Panc1 (cell line): ENCODE results near the gene RFT1. TPM values are rescaled to one million over a fixed set of nuclear protein-coding genes. Genes with fewer than 3 reads are reported as not detected.

Experiments
- ATAC-seq: fragments of 200-7000 bp; cut with Tn5 transposase; 2 replicates; pipeline ENCODE4 v1.9.1; 2020; ENCODE audit warnings: mild to moderate bottlenecking, moderate library complexity
- BruUV-seq: library from RNA; stranded (reverse); fragments of 400-500 nt; replicated peaks from 2 replicates; lab custom pipeline; 2021; lab: Mats Ljungman, UMichigan
- CTCF ChIA-PET: fragments of 300-600 bp; sonication (Branson Sonifier 250); formaldehyde crosslinking; loops from one replicate; lab custom pipeline; 2022; ENCODE audit warnings: antibody characterized with exemption; lab: Charles Lee
- POLR2A ChIA-PET: fragments of 300-600 bp; sonication (Branson Sonifier 250); formaldehyde crosslinking; loops from one replicate; lab custom pipeline; 2022; ENCODE audit warnings: antibody characterized with exemption; lab: Charles Lee
- DNase-seq: peaks from one replicate; pipeline ENCODE4 v3.0.0-alpha.2; 2010; ENCODE audit warnings: low read depth, low spot score
- H3K27ac ChIP-seq: 2 replicates; pipeline ENCODE4 v1.5.1; 2011; ENCODE audit warnings: mild to moderate bottlenecking, low read length, inconsistent platforms
- H3K27me3 ChIP-seq: fragments of 200-500 bp; sonication (Bioruptor generic); 2 replicates; pipeline ENCODE4 v1.6.0; 2014; ENCODE audit warnings: low read length, inconsistent platforms; ENCODE audit not compliant: control insufficient read depth, insufficient read depth
- H3K36me3 ChIP-seq: fragments of 200-500 bp; sonication (Bioruptor generic); 2 replicates; pipeline ENCODE4 v1.5.1; 2014; ENCODE audit warnings: inconsistent platforms, mild to moderate bottlenecking, low read length, moderate library complexity; ENCODE audit not compliant: control insufficient read depth, insufficient read depth
- H3K4me1 ChIP-seq: 2 replicates; pipeline ENCODE4 v1.5.1; 2011; ENCODE audit warnings: inconsistent platforms, mild to moderate bottlenecking, low read length, moderate library complexity; ENCODE audit not compliant: control insufficient read depth, insufficient read depth
- H3K4me3 ChIP-seq, 2 experiments: 2 replicates each; pipeline ENCODE4 v1.5.1; 2011 to 2012; ENCODE audit warnings: low read depth in 2 of 2, low read length in 2 of 2, mild to moderate bottlenecking in 2 of 2, inconsistent platforms in 1 of 2, moderate library complexity in 1 of 2
- H3K9me3 ChIP-seq: fragments of 200-500 bp; sonication (Bioruptor generic); 2 replicates; pipeline ENCODE4 v1.5.1; 2014; ENCODE audit warnings: low read depth, mild to moderate bottlenecking, inconsistent platforms, low read length, moderate library complexity; ENCODE audit not compliant: control insufficient read depth, insufficient read depth
- CTCF ChIP-seq: fragments of 450-650 bp; IDR thresholded peaks from 2 replicates; pipeline ENCODE4 v1.5.1; 2017; ENCODE audit warnings: mild to moderate bottlenecking
- POLR2AphosphoS5 ChIP-seq: IDR thresholded peaks from 2 replicates; pipeline ENCODE4 v1.6.1; 2012; ENCODE audit warnings: mild to moderate bottlenecking, low read depth, low read length, moderate library complexity
- REST ChIP-seq, 2 experiments: IDR thresholded peaks; 2 replicates each; pipeline ENCODE4 v1.6.1; 2011 to 2012; ENCODE audit warnings: low read depth in 2 of 2, control low read depth in 1 of 2, low read length in 1 of 2, mild to moderate bottlenecking in 1 of 2, moderate library complexity in 1 of 2; ENCODE audit not compliant: insufficient read depth in 1 of 2
- SIN3A ChIP-seq: IDR thresholded peaks from 2 replicates; pipeline ENCODE4 v1.6.1; 2012; ENCODE audit warnings: low read depth, mild to moderate bottlenecking, low read length, moderate library complexity, borderline replicate concordance; ENCODE audit not compliant: insufficient read depth
- TCF7L2 ChIP-seq: IDR thresholded peaks from 2 replicates; pipeline ENCODE4 v1.6.1; 2011; ENCODE audit warnings: mild to moderate bottlenecking, low read depth, low read length, inconsistent platforms
- in situ Hi-C: cut with HindIII; loops from 2 replicates; pipeline ENCODE4 v1.10.0; 2016; ENCODE audit warnings: low sequenced_read_pairs, low pct_unique_long_range_greater_than_20kb
- intact Hi-C: fragments of 100-400 bp; cut with micrococcal nuclease; formaldehyde crosslinking; loops from one replicate; pipeline ENCODE4 v1.10.0; 2022; ENCODE audit not compliant: unreplicated experiment
- total RNA-seq: library from RNA; stranded (reverse); gene quantifications from one replicate; pipeline ENCODE4 v1.2.1, GENCODE V29; 2021; ENCODE audit not compliant: unreplicated experiment

Gene RFT1
- total RNA-seq, 1 experiment from 2014 or later: 21.0 TPM

- ATAC-seq (no peak), DNase-seq (no peak)
- H3K27me3 ChIP-seq: no peaks in the 10 kb centered on the region
- TF ChIP-seq SIN3A (no peak), REST (IDR thresholded peaks at IDR 0.05; ENCODE audit: insufficient read depth in 1 of 2, low read depth in 2 of 2, low read length in 1 of 2) (no peak)
- H3K4me3 ChIP-seq: no peak overlapping the region
- intact Hi-C loops (no loop called here), in situ Hi-C loops (no loop called here)
- no peaks in the 10 kb centered on the region for H3K9me3 ChIP-seq
- H3K4me1 ChIP-seq: no peaks in the 10 kb centered on the region
- ChIA-PET CTCF (no interaction called here), POLR2A (no interaction called here)
- no TSS peak for BruUV-seq
- no peak overlapping the region for H3K27ac ChIP-seq
- peaks cover 4% of the 10 kb centered on the region for H3K36me3 ChIP-seq
Measured at GRCh38 chr3:53120336-53120735, 9.9 kb downstream of the RFT1 start.

GRCh38 chr3:53116956-53117355 lies 13.3 kb downstream of the RFT1 start:
- intact Hi-C loops: no loop called here
- Histone ChIP-seq H3K27me3 (no peaks in the 10 kb centered on the region), H3K9me3 (no peaks in the 10 kb centered on the region), H3K27ac (no peak overlapping the region), H3K4me1 (no peaks in the 10 kb centered on the region), H3K36me3 (peaks cover 4% of the 10 kb centered on the region), H3K4me3 (no peak overlapping the region)
- POLR2A ChIA-PET: no interaction called here
- no TSS peak for BruUV-seq
- DNase-seq (no peak), ATAC-seq (no peak)
- TF ChIP-seq TCF7L2: no peak
- no peak for TF ChIP-seq REST (IDR thresholded peaks at IDR 0.05; ENCODE audit: insufficient read depth in 1 of 2, low read depth in 2 of 2, low read length in 1 of 2)
- TF ChIP-seq SIN3A: no peak
- no peak for TF ChIP-seq CTCF
- no peak for TF ChIP-seq POLR2AphosphoS5
- in situ Hi-C loops: no loop called here
- CTCF ChIA-PET: no interaction called here
